HG02798 (cell line): ENCODE results near the gene PACS1.
"Not testable (repeated sequence)": the region's sequence is repeated elsewhere in the genome, so short reads cannot be mapped to it uniquely, and the experiment has no call there.

Experiments
- ATAC-seq: cut with Tn5 transposase; IDR thresholded peaks from one replicate; pipeline ENCODE4 v1.9.1; 2021; ENCODE audit warnings: mild to moderate bottlenecking; ENCODE audit not compliant: unreplicated experiment, poor library complexity

PACS1 gene

GRCh38 chr11:66104057-66104638 is 34.1 kb downstream of the PACS1 start:
- no peak for ATAC-seq

- no peak for ATAC-seq
Observed at GRCh38 chr11:66106786-66107599, 36.9 kb downstream of the PACS1 start.

GRCh38 chr11:66107600-66108510 is 37.8 kb downstream of the PACS1 start:
- ATAC-seq, result no peak

- no peak for ATAC-seq
Observed at GRCh38 chr11:66109294-66109693, 39.2 kb downstream of the PACS1 start.

- no peak for ATAC-seq
Observed at GRCh38 chr11:66111158-66111557, 41.1 kb downstream of the PACS1 start.

- no peak for ATAC-seq
Observed at GRCh38 chr11:66112041-66112491, 42.0 kb downstream of the PACS1 start.

- no peak for ATAC-seq
Observed at GRCh38 chr11:66112601-66113499, 42.8 kb downstream of the PACS1 start.

GRCh38 chr11:66114957-66115356 is 44.9 kb downstream of the PACS1 start:
- ATAC-seq, result not testable (repeated sequence)

GRCh38 chr11:66115638-66116301 is 45.7 kb downstream of the PACS1 start:
- peak; percentile 73 for ATAC-seq

- ATAC-seq, result no peak
Observed at GRCh38 chr11:66116576-66117361, 46.7 kb downstream of the PACS1 start.

- ATAC-seq, result no peak
Observed at GRCh38 chr11:66118847-66119246, 48.8 kb downstream of the PACS1 start.

GRCh38 chr11:66119348-66120133 is 49.5 kb downstream of the PACS1 start:
- no peak for ATAC-seq

GRCh38 chr11:66121466-66121865 is 51.4 kb downstream of the PACS1 start:
- ATAC-seq, result no peak

- ATAC-seq, result no peak
Observed at GRCh38 chr11:66123902-66124301, 53.8 kb downstream of the PACS1 start.

GRCh38 chr11:66124564-66124963 is 54.5 kb downstream of the PACS1 start:
- ATAC-seq, result no peak

GRCh38 chr11:66126064-66126463 is 56.0 kb downstream of the PACS1 start:
- ATAC-seq, result peak; percentile 56

GRCh38 chr11:66126808-66127555 is 56.9 kb downstream of the PACS1 start:
- no peak for ATAC-seq
